Transverse colon (tissue), 4 donors: ENCODE data around the gene TMC2. TPM values are rescaled to one million over a fixed set of nuclear protein-coding genes. Genes with fewer than 3 reads are reported as not detected.
A peak's percentile ranks its signal among the peaks of the same experiment; 100 is the strongest.

Experiments
- DNase-seq: peaks from one replicate; pipeline ENCODE4 v3.0.0-alpha.2; 2019
- H3K27ac ChIP-seq, 4 donors: fragments of 200-600 bp; sonication (generic); 2 replicates each; pipeline ENCODE4 v1.5.1; 2016 to 2018; ENCODE audit warnings: inconsistent platforms in 4 of 4
- H3K27me3 ChIP-seq: fragments of 200-600 bp; sonication (generic); 2 replicates; pipeline ENCODE4 v1.5.1; 2017; ENCODE audit warnings: inconsistent platforms
- H3K36me3 ChIP-seq, 4 donors: fragments of 200-600 bp; sonication (generic); 2 replicates each; pipeline ENCODE4 v1.5.1; 2017 to 2019; ENCODE audit warnings: inconsistent platforms in 4 of 4
- H3K4me1 ChIP-seq, 4 donors: fragments of 200-600 bp; sonication (generic); 2 replicates each; pipeline ENCODE4 v1.5.1; 2017 to 2020; ENCODE audit warnings: inconsistent platforms in 4 of 4
- H3K4me3 ChIP-seq, 4 donors: fragments of 200-600 bp; sonication (generic); 1 replicate in 1 of 4; 2 replicates in 3 of 4; pipeline versions ENCODE4 v1.5.1 to v1.6.1; 2017 to 2019; ENCODE audit warnings: inconsistent platforms in 4 of 4
- H3K9me3 ChIP-seq, 2 donors: fragments of 200-600 bp; sonication (generic); 2 replicates each; pipeline ENCODE4 v1.5.1; 2017 to 2019; ENCODE audit warnings: inconsistent platforms in 2 of 2
- EP300 ChIP-seq: sonication (generic); formaldehyde crosslinking; IDR thresholded peaks from one replicate; pipeline ENCODE4 v1.6.1; 2017; ENCODE audit warnings: antibody characterized with exemption, low read depth
- POLR2A ChIP-seq: fragments of 450-650 bp; IDR thresholded peaks from one replicate; pipeline ENCODE4 v1.6.1; 2016; ENCODE audit warnings: antibody characterized with exemption, mild to moderate bottlenecking, moderate library complexity
- POLR2AphosphoS5 ChIP-seq, 3 donors: sonication (generic); formaldehyde crosslinking; IDR thresholded peaks; one replicate each; pipeline ENCODE4 v1.6.1; 2016; ENCODE audit warnings: antibody characterized with exemption in 3 of 3
- WGBS, 2 donors: methylation state at CpG; one replicate each; pipeline ENCODE4 v1.1.5; 2018; ENCODE audit warnings: low coverage in 1 of 2; 5-methylcytosine and 5-hydroxymethylcytosine counted together
- in situ Hi-C, 4 donors: fragments of 200-750 bp; cut with MboI; loops; one replicate each; pipeline versions ENCODE4 v1.15.0 to v1.15.1; 2017; ENCODE audit warnings: low sequenced_read_pairs in 3 of 4, low pct_ligation_motif_present in 1 of 4, low pct_unique_long_range_greater_than_20kb in 1 of 4
- intact Hi-C: fragments of 100-400 bp; cut with DNase I; formaldehyde crosslinking; loops from one replicate; pipeline ENCODE4 v1.15.1; 2023; ENCODE audit warnings: low total_unique reads
- total RNA-seq, 4 donors: library from RNA; depleted of rRNA; stranded (reverse); fragments of >200 nt; gene quantifications; one replicate each; pipeline ENCODE4 v1.1.0, GENCODE V29; 2016
- TF ChIP-seq, protein P1 (sequence below), 5 experiments: fragments of 200-600 bp in 3 of 5; fragments of 450-650 bp in 2 of 5; sonication (generic) in 3 of 5; IDR thresholded peaks; 1 replicate in 2 of 5; 2 replicates in 3 of 5; pipeline ENCODE4 v1.5.1; 2016 to 2017; ENCODE audit warnings: antibody characterized with exemption in 5 of 5, inconsistent platforms in 3 of 5, mild to moderate bottlenecking in 2 of 5, moderate library complexity in 1 of 5

Gene TMC2
- total RNA-seq, 4 donors from 2014 or later = not detected

DNA sequence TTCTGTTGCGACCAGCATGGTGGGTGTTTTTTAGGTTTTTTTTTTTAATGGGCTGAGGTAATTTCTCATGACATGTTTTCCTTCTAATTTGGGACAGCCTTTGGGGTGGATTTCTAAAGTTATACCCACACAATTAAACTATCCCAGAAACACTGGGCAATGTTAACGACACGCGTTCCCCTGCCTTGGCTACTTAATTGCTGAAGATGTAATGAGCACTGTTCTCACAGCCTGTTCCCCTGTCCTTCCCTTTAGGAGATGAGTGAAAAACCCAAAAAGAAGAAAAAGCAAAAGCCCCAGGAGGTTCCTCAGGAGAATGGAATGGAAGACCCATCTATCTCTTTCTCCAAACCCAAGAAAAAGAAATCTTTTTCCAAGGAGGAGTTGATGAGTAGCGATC lies 121.3 kb downstream of the TMC2 start:
- peaks cover 0 to 48% (median 22%) of the 10 kb centered on the region in 4 donors for H3K36me3 ChIP-seq
- 93 to 97% methylated on average over 4 to 5 of the region's 5 CpGs for WGBS, 2 donors
- intact Hi-C loops = no loop called here

GRCh38 chr20:2658414-2659354 lies 122.3 kb downstream of the TMC2 start:
- 71 to 73% methylated on average over 9 to 13 of the region's 13 CpGs for WGBS, 2 donors
- intact Hi-C loops = no loop called here
- in situ Hi-C loops = loop anchor here in 2 of 4 donors (10.0 kb wide), 2 partner anchors 134 to 144 kb away; no protein-coding TSS in a partner anchor
- Histone ChIP-seq H3K9me3 (no peaks in the 10 kb centered on the region), H3K27me3 (no peaks in the 10 kb centered on the region), H3K4me3 (no peak overlapping the region), H3K36me3 (peaks cover 0 to 48% (median 23%) of the 10 kb centered on the region in 4 donors), H3K27ac (no peak overlapping the region), H3K4me1 (peaks cover 9 to 21% (median 13%) of the 10 kb centered on the region in 4 donors)
- DNase-seq = no peak
- TF ChIP-seq, protein P1, sequence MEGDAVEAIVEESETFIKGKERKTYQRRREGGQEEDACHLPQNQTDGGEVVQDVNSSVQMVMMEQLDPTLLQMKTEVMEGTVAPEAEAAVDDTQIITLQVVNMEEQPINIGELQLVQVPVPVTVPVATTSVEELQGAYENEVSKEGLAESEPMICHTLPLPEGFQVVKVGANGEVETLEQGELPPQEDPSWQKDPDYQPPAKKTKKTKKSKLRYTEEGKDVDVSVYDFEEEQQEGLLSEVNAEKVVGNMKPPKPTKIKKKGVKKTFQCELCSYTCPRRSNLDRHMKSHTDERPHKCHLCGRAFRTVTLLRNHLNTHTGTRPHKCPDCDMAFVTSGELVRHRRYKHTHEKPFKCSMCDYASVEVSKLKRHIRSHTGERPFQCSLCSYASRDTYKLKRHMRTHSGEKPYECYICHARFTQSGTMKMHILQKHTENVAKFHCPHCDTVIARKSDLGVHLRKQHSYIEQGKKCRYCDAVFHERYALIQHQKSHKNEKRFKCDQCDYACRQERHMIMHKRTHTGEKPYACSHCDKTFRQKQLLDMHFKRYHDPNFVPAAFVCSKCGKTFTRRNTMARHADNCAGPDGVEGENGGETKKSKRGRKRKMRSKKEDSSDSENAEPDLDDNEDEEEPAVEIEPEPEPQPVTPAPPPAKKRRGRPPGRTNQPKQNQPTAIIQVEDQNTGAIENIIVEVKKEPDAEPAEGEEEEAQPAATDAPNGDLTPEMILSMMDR (IDR thresholded peaks at IDR 0.05) = no peak
- TF ChIP-seq EP300 (no peak), POLR2A (peak; percentile 7), POLR2AphosphoS5 (IDR thresholded peaks at IDR 0.05) (peak in 1 of 3 donors; percentile 14)

More for the DNA sequence above, 121.3 kb downstream of the TMC2 start:
- Histone ChIP-seq H3K27ac (no peak overlapping the region), H3K4me3 (no peak overlapping the region), H3K27me3 (no peaks in the 10 kb centered on the region), H3K9me3 (no peaks in the 10 kb centered on the region), H3K4me1 (peaks cover 9 to 18% (median 13%) of the 10 kb centered on the region in 4 donors)
- TF ChIP-seq POLR2AphosphoS5 (IDR thresholded peaks at IDR 0.05) = no peak
- TF ChIP-seq POLR2A = no peak
- TF ChIP-seq, protein P1 (IDR thresholded peaks at IDR 0.05) = no peak
- TF ChIP-seq EP300 = no peak
- no peak for DNase-seq
- in situ Hi-C loops = loop anchor here in 2 of 4 donors (10.0 kb wide), 2 partner anchors 133 to 143 kb away; no protein-coding TSS in a partner anchor

DNA sequence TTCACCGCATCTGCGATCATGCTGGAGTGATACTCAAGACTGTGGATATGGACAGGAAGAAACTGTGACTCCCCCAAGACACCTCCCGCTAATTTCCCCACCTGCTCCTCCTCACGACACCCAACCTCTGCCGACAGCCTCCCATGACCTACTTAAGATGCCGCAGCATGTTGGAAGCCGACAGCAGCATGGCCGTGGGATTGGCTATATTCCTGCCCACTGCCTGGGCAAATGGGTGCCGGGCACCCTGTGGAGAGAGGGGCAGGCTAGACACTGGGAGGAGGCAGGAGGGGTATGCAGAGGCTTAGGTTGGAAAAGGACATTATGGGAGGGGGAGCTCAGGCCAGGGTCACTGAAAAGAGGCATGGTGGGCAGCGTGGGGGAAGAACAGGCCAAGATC lies 123.2 kb downstream of the TMC2 start:
- in situ Hi-C loops = loop anchor here in 2 of 4 donors (10.0 kb wide), 2 partner anchors 135 to 145 kb away; no protein-coding TSS in a partner anchor
- WGBS, 2 donors = 93 to 100% methylated on average over 2 to 10 of the region's 10 CpGs
- H3K9me3 ChIP-seq = no peaks in the 10 kb centered on the region

More for the DNA sequence above, 123.2 kb downstream of the TMC2 start:
- peaks cover 4 to 14% (median 9%) of the 10 kb centered on the region in 4 donors for H3K4me1 ChIP-seq
- DNase-seq = no peak
- TF ChIP-seq POLR2A (no peak), EP300 (no peak), POLR2AphosphoS5 (IDR thresholded peaks at IDR 0.05) (no peak)
- TF ChIP-seq, protein P1 (IDR thresholded peaks at IDR 0.05) = no peak
- H3K27ac ChIP-seq = no peak overlapping the region
- peaks cover 0 to 48% (median 23%) of the 10 kb centered on the region in 4 donors for H3K36me3 ChIP-seq
- no peak overlapping the region for H3K4me3 ChIP-seq
- no peaks in the 10 kb centered on the region for H3K27me3 ChIP-seq
- intact Hi-C loops = no loop called here
